Mucosa of stomach (tissue), 1 donor: ENCODE measurements around the gene SRRD.
"Not testable (repeated sequence)": the region's sequence is repeated elsewhere in the genome, so short reads cannot be mapped to it uniquely, and the experiment has no call there.

Experiments used
- H3K27me3 ChIP-seq: one replicate; pipeline ENCODE4 v1.7.0; 2013; ENCODE audit warnings: mild to moderate bottlenecking, low read length; ENCODE audit not compliant: control insufficient read depth, insufficient read depth
- H3K36me3 ChIP-seq: one replicate; pipeline ENCODE4 v1.7.0; 2013; ENCODE audit warnings: low read length; ENCODE audit not compliant: control insufficient read depth, insufficient read depth
- H3K4me1 ChIP-seq: one replicate; pipeline ENCODE4 v1.7.0; 2013; ENCODE audit warnings: mild to moderate bottlenecking, low read length; ENCODE audit not compliant: control insufficient read depth, insufficient read depth
- H3K4me3 ChIP-seq: one replicate; pipeline ENCODE4 v1.7.0; 2013; ENCODE audit warnings: low read length
- H3K9ac ChIP-seq: one replicate; pipeline ENCODE4 v1.7.0; 2013; ENCODE audit warnings: mild to moderate bottlenecking, low read length, moderate library complexity
- H3K9me3 ChIP-seq: one replicate; pipeline ENCODE4 v1.7.0; 2013; ENCODE audit warnings: mild to moderate bottlenecking, low read length, moderate library complexity; ENCODE audit not compliant: control insufficient read depth
- donor health status: Pancreatic carcinoma.

Gene SRRD

GRCh38 chr22:26514419-26515161, 30.9 kb downstream of the SRRD start:
- peaks cover 10% of the 10 kb centered on the region for H3K4me1 ChIP-seq
- H3K9me3 ChIP-seq, result no peaks in the 10 kb centered on the region
- no peaks in the 10 kb centered on the region for H3K27me3 ChIP-seq
- H3K36me3 ChIP-seq, result no peaks in the 10 kb centered on the region
- H3K9ac ChIP-seq, result no peak overlapping the region
- no peak overlapping the region for H3K4me3 ChIP-seq

GRCh38 chr22:26515931-26516330, 32.3 kb downstream of the SRRD start:
- Histone ChIP-seq H3K36me3 (no peaks in the 10 kb centered on the region), H3K9ac (no peak overlapping the region), H3K4me3 (no peak overlapping the region), H3K4me1 (peaks cover 9% of the 10 kb centered on the region), H3K9me3 (no peaks in the 10 kb centered on the region), H3K27me3 (no peaks in the 10 kb centered on the region)

GRCh38 chr22:26516503-26516902, 32.8 kb downstream of the SRRD start:
- H3K9me3 ChIP-seq, result no peaks in the 10 kb centered on the region
- H3K9ac ChIP-seq, result no peak overlapping the region
- H3K4me3 ChIP-seq, result no peak overlapping the region
- peaks cover 3% of the 10 kb centered on the region for H3K4me1 ChIP-seq
- no peaks in the 10 kb centered on the region for H3K36me3 ChIP-seq
- no peaks in the 10 kb centered on the region for H3K27me3 ChIP-seq

GRCh38 chr22:26517429-26517828, 33.8 kb downstream of the SRRD start:
- no peaks in the 10 kb centered on the region for H3K36me3 ChIP-seq

GRCh38 chr22:26522012-26522411, 38.3 kb downstream of the SRRD start:
- Histone ChIP-seq H3K4me1 (no peaks in the 10 kb centered on the region), H3K9me3 (no peaks in the 10 kb centered on the region), H3K36me3 (peaks cover 7% of the 10 kb centered on the region), H3K4me3 (no peak overlapping the region), H3K9ac (no peak overlapping the region), H3K27me3 (no peaks in the 10 kb centered on the region)

More at GRCh38 chr22:26517429-26517828, 33.8 kb downstream of the SRRD start:
- Histone ChIP-seq H3K9me3 (no peaks in the 10 kb centered on the region), H3K27me3 (no peaks in the 10 kb centered on the region), H3K4me3 (no peak overlapping the region), H3K4me1 (no peaks in the 10 kb centered on the region), H3K9ac (no peak overlapping the region)

- H3K4me1 ChIP-seq, result no peaks in the 10 kb centered on the region
- no peaks in the 10 kb centered on the region for H3K9me3 ChIP-seq
- H3K9ac ChIP-seq, result no peak overlapping the region
- no peaks in the 10 kb centered on the region for H3K27me3 ChIP-seq
- H3K36me3 ChIP-seq, result peaks cover 11% of the 10 kb centered on the region
- H3K4me3 ChIP-seq, result no peak overlapping the region
These were observed 38.9 kb downstream of the SRRD start for GRCh38 chr22:26522592-26522991.

GRCh38 chr22:26524870-26525269, 41.2 kb downstream of the SRRD start:
- Histone ChIP-seq H3K9ac (no peak overlapping the region), H3K36me3 (peaks cover 11% of the 10 kb centered on the region), H3K4me3 (no peak overlapping the region), H3K4me1 (no peaks in the 10 kb centered on the region), H3K9me3 (no peaks in the 10 kb centered on the region), H3K27me3 (no peaks in the 10 kb centered on the region)

GRCh38 chr22:26525946-26526564, 42.4 kb downstream of the SRRD start:
- H3K4me3 ChIP-seq, result no peak overlapping the region
- no peaks in the 10 kb centered on the region for H3K9me3 ChIP-seq
- H3K4me1 ChIP-seq, result no peaks in the 10 kb centered on the region
- H3K9ac ChIP-seq, result no peak overlapping the region
- peaks cover 11% of the 10 kb centered on the region for H3K36me3 ChIP-seq
- no peaks in the 10 kb centered on the region for H3K27me3 ChIP-seq

GRCh38 chr22:26527167-26527566, 43.5 kb downstream of the SRRD start:
- H3K9ac ChIP-seq, result no peak overlapping the region
- H3K27me3 ChIP-seq, result no peaks in the 10 kb centered on the region
- no peaks in the 10 kb centered on the region for H3K9me3 ChIP-seq
- peaks cover 11% of the 10 kb centered on the region for H3K36me3 ChIP-seq
- no peaks in the 10 kb centered on the region for H3K4me1 ChIP-seq
- H3K4me3 ChIP-seq, result no peak overlapping the region

GRCh38 chr22:26527574-26528465, 44.1 kb downstream of the SRRD start:
- H3K4me3 ChIP-seq, result no peak overlapping the region

GRCh38 chr22:26528518-26528917, 44.8 kb downstream of the SRRD start:
- H3K4me1 ChIP-seq, H3K9ac ChIP-seq, H3K9me3 ChIP-seq, H3K4me3 ChIP-seq, H3K27me3 ChIP-seq: not testable (repeated sequence)
- peaks cover 11% of the 10 kb centered on the region for H3K36me3 ChIP-seq

More at GRCh38 chr22:26527574-26528465, 44.1 kb downstream of the SRRD start:
- Histone ChIP-seq H3K27me3 (no peaks in the 10 kb centered on the region), H3K9ac (no peak overlapping the region), H3K36me3 (peaks cover 11% of the 10 kb centered on the region), H3K4me1 (no peaks in the 10 kb centered on the region), H3K9me3 (no peaks in the 10 kb centered on the region)

GRCh38 chr22:26529345-26529744, 45.7 kb downstream of the SRRD start:
- Histone ChIP-seq H3K4me3 (no peak overlapping the region), H3K36me3 (peaks cover 11% of the 10 kb centered on the region), H3K27me3 (no peaks in the 10 kb centered on the region), H3K9me3 (no peaks in the 10 kb centered on the region), H3K9ac (no peak overlapping the region), H3K4me1 (no peaks in the 10 kb centered on the region)
